GF-D8 (cell line): ENCODE measurements around the gene NUP155.
A peak's percentile ranks its signal among the peaks of the same experiment; 100 is the strongest.
"Not testable (repeated sequence)": the region's sequence is repeated elsewhere in the genome, so short reads cannot be mapped to it uniquely, and the experiment has no call there.

Experiments
- DNase-seq: peaks from one replicate; lab custom pipeline; 2025; lab: John Stamatoyannopoulos, UW

Gene NUP155

DNA sequence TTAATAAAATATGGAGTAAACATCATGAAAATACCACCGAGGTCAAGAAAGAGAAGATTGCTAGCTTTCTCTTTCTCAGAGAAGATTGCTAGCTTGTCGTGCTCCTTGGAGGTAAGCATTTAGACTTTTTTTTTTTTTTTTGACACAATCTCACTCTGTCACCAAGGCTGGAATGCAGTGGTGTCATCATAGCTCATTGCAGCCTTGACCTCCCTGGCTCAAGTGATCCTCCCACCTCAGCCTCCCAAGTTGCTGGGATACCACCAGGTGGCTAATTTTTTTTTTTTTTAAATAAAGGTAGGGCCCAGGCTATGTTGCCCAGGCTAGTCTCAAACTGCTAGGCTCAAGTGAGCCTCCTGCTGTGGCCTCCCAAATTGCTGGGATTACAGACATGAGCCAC, 95.4 kb downstream of the NUP155 start:
- no peak for DNase-seq

DNA sequence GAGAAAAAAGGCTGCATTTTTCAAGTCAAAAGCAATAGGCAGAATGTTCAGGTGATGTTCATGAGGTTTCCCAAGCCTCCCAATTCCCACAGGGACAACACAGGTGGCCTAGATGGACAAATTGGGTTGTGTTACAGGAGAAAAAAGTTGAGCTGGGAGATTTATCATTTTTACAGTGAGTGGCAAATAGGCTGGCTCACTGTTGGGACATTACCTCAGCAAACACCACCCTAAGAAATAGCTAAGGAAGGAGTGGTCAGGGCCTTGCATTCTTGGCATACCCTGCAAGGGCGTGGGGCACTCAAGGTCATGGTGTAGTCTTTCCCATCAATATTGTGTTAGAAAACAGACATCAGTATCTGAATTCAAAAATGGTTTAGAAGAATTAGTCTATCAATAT, 98.4 kb downstream of the NUP155 start:
- no peak for DNase-seq

DNA sequence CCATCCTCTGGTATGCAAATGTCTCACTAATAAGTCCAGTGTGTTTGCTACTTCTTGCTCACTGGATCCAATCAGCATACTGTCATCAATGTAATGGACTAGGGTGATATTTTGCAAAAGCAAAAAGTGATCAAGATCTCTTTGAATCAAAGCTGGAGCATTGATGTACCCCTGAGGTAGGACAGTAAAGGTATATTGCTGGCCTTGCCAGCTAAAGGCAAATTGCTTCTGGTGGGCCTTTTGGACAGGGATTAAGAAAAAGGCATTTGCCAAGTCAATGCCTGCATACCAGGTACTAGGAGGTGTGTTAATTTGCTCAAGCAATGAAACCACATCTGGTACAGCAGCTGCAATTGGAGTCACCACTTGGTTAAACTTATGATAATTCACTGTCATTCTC, 102.8 kb downstream of the NUP155 start:
- DNase-seq: not testable (repeated sequence)

DNA sequence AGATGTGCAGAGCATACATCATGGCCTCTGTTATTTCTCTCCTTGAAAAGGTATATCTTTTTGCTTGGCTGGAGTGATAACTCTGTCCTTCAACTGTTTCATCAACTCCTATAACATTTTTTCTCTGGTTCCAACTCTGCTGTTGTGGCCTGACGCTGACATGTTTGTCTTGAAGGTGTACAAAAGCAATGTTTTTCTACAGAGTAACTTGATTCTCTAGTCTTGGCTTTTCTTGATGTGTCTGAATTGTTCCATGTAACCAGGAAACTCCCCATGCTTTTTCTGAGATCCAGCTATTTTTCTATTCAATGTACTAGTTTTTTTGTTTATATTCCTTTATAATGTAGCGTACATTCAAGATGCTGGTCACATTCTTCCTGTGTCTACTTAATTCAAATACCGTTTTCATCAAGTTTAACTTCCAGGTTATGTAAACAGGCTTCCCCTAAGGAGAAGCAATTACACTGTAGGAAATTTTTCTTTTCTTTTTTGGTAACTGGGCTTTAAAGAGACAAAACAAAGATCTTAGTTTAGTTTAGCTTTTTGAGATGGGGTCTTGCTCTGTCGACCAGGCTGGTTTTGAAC, 115.0 kb downstream of the NUP155 start:
- DNase-seq: no peak

DNA sequence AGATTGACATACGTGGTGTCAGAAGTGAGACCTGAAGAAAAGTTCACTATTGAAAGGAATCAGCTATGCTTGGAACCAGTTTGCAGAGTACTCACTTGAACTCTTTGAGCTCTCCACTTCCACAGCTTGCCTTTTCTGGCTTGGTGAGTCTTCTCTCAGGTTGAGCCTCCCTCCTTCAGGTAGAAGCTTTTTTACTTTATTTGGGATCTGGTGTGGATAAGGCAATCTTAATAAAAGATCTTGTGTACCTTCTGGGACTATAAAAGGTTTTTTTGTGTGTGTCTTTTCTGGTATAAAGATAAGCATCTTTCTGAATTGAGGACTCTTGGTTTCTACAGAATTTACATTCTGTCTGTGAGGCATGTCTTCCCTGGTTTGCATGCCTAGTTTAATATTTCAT, 116.3 kb downstream of the NUP155 start:
- DNase-seq: no peak

DNA sequence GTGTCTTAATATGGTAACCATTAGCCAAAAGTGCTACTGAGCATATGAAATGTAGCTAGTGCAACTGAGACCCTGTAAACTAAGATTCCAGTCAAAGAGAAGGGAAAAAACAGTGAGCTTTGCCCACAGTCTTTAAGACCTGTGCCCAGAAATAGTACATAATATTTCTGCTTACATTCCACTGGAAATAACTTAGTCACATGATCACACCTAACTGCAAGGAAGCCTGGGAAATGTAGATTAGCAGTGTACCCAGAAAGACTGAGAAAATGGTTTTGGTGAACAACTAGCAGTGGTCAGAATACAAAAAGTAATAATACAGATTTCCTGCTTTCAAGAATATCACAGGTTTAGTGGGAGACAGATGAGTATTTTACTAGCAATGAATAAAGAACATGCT, 119.2 kb downstream of the NUP155 start:
- DNase-seq: no peak

DNA sequence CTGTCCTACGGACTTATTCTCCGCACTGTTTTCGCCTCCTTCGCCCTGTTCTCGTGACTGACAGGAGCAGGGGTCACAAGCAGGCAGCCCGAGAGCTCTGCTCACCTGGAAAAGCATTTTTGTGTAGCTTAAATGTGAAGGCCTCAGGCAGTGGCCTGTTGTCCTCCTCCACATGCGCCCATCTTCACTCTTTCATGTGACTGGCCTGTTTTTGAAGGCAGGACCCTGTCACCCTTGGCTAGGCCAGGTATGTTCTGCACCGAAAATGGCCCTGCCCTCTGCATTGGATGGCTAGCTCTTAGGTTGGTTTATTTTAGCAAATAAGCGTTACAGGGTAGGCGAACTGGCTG, 121.1 kb downstream of the NUP155 start:
- DNase-seq: no peak

DNA sequence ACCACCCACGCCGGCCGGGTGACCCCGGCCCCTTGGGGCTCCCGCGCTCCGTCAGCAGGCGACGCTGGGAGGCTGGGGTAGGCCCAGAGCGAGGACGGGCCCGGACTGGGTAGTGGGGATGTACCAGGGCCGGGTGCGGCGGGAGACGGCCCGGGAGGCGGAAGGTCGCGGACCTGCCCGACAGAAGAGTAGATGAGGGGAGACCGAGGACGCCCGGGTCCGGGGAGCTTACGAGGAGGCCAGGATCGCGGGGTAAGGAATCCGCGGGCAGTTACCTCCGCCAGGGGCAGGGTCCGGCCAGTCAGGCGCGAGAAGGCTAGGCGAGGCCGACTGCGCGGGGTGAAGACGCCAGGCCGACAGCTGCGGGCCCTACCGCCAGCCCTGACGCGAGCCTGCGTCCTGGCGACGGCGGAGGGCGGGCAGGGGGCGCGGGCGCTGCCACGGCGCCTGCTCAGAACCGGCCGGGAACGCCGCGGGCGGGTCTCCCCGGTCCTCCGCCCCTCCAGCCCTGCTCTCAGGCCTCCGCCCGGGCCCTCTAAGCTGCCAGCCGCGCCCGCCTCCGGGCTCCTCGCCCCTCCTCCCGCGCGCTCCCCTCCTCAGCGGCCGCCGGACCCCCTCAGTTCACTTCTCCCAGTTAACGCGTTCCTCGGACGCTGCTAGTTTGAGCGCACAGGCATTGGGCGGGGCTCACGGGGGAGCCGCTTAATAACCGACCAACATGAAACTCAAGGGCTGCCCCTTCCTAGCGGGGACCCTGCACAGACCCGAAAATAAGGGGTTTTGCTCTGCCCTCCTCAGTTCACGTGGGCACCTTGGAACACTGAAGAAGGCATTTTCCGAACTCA, 121.7 kb downstream of the NUP155 start, which contains the start of gene CPLANE1:
TSS of gene CPLANE1 (minus strand) at position 407 of the 845 bp plus-strand sequence. CDS start 1,678 bp downstream, outside the sequence.
- peak; percentile 25 for DNase-seq

DNA sequence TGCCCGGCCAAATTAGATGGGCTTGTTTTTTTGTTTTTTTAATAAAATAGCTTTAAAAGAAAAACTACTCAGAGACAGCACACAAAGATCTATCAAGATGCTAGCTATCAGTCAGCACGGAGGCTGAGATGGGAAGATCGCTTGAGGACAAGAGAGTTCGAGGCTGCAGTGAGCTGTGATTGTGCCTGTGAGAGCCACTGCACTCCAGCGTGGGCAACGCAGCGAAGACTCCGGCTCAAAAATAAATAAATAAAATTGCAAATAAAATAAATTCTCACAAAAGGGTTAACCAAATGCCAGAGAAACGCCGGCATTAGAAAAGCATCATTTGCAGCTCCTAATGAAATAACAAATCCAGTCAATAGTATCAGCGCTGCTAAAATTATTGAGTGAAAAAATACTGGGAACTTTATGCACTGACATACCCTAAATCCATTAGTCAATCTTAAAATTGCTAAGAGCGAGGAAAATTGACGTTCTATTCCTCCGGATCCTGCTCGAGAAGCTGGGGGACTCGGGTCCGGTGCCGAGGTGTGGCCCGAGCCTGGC, 122.4 kb downstream of the NUP155 start:
- no peak for DNase-seq

DNA sequence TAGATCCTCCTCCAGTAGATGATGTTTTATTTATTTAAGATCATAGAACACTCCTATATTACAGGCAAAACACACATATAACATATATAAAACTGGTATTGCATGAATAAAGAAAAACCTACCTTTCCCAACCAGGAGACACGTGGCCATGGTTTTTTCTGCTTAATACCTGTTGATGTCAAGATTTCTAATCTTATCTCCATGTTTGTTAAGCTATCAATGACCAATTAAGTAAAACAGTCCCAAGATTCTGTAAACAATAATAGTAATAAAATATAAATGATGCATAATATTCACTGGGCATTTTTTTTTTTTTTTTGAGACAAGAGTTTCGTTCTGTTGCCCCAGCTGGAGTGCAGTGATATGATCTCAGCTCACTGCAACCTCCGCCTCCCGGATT, 123.4 kb downstream of the NUP155 start:
- no peak for DNase-seq

DNA sequence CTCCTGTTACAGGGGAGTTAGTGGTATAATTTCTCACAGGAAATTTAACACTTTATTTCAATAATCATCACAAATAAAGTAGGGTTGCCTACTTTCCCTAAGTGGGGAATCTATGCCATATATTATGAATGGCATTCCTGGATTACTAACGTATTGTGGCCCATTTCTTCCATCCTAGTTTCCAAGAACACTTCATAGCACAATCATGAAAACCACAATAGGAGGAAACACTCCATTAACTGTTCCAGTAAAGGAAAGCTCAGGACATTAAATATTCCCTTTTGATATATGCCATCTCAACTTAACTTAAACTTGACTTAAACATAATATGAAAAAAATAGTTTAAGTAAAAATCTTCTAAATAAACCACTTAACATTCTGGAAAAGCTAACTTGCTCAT, 123.9 kb downstream of the NUP155 start:
- DNase-seq: no peak
